Activated CD4-positive, alpha-beta memory T cell treated with anti-CD3 and anti-CD28 coated beads for 36 hours (primary cell): ENCODE measurements around the gene SENP1. TPM values are rescaled to one million over a fixed set of nuclear protein-coding genes. Genes with fewer than 3 reads are reported as not detected.

Experiments used
- CTCF ChIA-PET: fragments of 350-600 bp; sonication (Branson Sonifier 250); formaldehyde crosslinking; loops from one replicate; lab custom pipeline; 2021; ENCODE audit warnings: antibody characterized with exemption, inconsistent platforms; lab: Charles Lee
- POLR2A ChIA-PET: fragments of 350-600 bp; sonication (Branson Sonifier 250); formaldehyde crosslinking; loops from one replicate; lab custom pipeline; 2021; ENCODE audit warnings: antibody characterized with exemption; lab: Charles Lee
- DNase-seq: peaks from one replicate; pipeline ENCODE4 v3.0.0-alpha.2; 2020
- H3K27ac Mint-ChIP-seq: one replicate; pipeline ENCODE4 v1.8.0; 2021; ENCODE audit warnings: mixed read lengths
- H3K27me3 Mint-ChIP-seq: one replicate; pipeline ENCODE4 v1.8.0; 2021; ENCODE audit warnings: mixed read lengths
- H3K36me3 Mint-ChIP-seq: one replicate; pipeline ENCODE4 v1.8.0; 2021; ENCODE audit warnings: mixed read lengths
- H3K4me1 Mint-ChIP-seq: one replicate; pipeline ENCODE4 v1.8.0; 2021; ENCODE audit warnings: low read depth, mixed read lengths
- H3K4me3 Mint-ChIP-seq: one replicate; pipeline ENCODE4 v1.8.0; 2021; ENCODE audit warnings: mild to moderate bottlenecking, mixed read lengths
- H3K9me3 Mint-ChIP-seq: one replicate; pipeline ENCODE4 v1.8.0; 2021; ENCODE audit warnings: mixed read lengths
- intact Hi-C: fragments of 100-400 bp; cut with micrococcal nuclease; formaldehyde crosslinking; loops from one replicate; pipeline ENCODE4 v1.15.1; 2023
- microRNA-seq: library from miRNA; unstranded; fragments of <30 nt; microRNA quantifications from one replicate; pipeline ENCODE4 v1.2.0, GENCODE V29; 2022; ENCODE audit warnings: borderline number of aligned reads, borderline microRNAs expressed, borderline replicate concordance
- total RNA-seq, 2 experiments: library from RNA; stranded (reverse); gene quantifications; one replicate each; pipeline ENCODE4 v1.2.3, GENCODE V29; 2021

SENP1 gene
- total RNA-seq, 2 experiments from 2014 or later, result 37.7 to 41.6 TPM

GRCh38 chr12:48001505-48002413 is 104.1 kb downstream of the SENP1 start:
- DNase-seq, result peak; percentile 24
- Mint-ChIP-seq H3K4me1 (peaks cover 36% of the 10 kb centered on the region), H3K27ac (no peak overlapping the region), H3K9me3 (no peaks in the 10 kb centered on the region), H3K4me3 (peak overlapping the region; percentile 61), H3K27me3 (peaks cover 78% of the 10 kb centered on the region), H3K36me3 (no peaks in the 10 kb centered on the region)
- ChIA-PET CTCF (interaction anchor here (0.6 to 1.1 kb wide), 3 partner anchors 38 to 616 kb away, joined by 3 to 5 read pairs (median 3); partner anchors contain the start of gene TMEM106C), POLR2A (no interaction called here)
- intact Hi-C loops, result loop anchor here (5.0 kb wide), 1 partner anchor 186 kb away; no protein-coding TSS in a partner anchor

GRCh38 chr12:48000878-48001504 is 104.9 kb downstream of the SENP1 start:
- Mint-ChIP-seq H3K27me3 (peaks cover 74% of the 10 kb centered on the region), H3K4me3 (peak overlapping the region; percentile 61), H3K27ac (no peak overlapping the region), H3K9me3 (no peaks in the 10 kb centered on the region), H3K4me1 (peaks cover 36% of the 10 kb centered on the region), H3K36me3 (no peaks in the 10 kb centered on the region)
- POLR2A ChIA-PET, result no interaction called here
- DNase-seq, result peak; percentile 29
- CTCF ChIA-PET, result interaction anchor here (1.1 kb wide), 1 partner anchor 182 kb away, joined by 3 read pairs; no protein-coding TSS in a partner anchor
- intact Hi-C loops, result loop anchor here (5.0 kb wide), 1 partner anchor 186 kb away; no protein-coding TSS in a partner anchor

GRCh38 chr12:47999816-48000215 is 106.1 kb downstream of the SENP1 start:
- no peak overlapping the region for H3K27ac Mint-ChIP-seq
- ChIA-PET CTCF (no interaction called here), POLR2A (no interaction called here)
- H3K27me3 Mint-ChIP-seq, result peaks cover 69% of the 10 kb centered on the region
- peaks cover 34% of the 10 kb centered on the region for H3K4me1 Mint-ChIP-seq
- no peak for DNase-seq
- no peak overlapping the region for H3K4me3 Mint-ChIP-seq
- H3K9me3 Mint-ChIP-seq, result no peaks in the 10 kb centered on the region
- intact Hi-C loops, result loop anchor here (5.0 kb wide), 1 partner anchor 187 kb away; no protein-coding TSS in a partner anchor
- no peaks in the 10 kb centered on the region for H3K36me3 Mint-ChIP-seq

GRCh38 chr12:47997321-47997720 is 108.6 kb downstream of the SENP1 start:
- Mint-ChIP-seq H3K9me3 (no peaks in the 10 kb centered on the region), H3K4me1 (peaks cover 15% of the 10 kb centered on the region), H3K27ac (no peak overlapping the region), H3K27me3 (peaks cover 52% of the 10 kb centered on the region), H3K4me3 (no peak overlapping the region), H3K36me3 (no peaks in the 10 kb centered on the region)
- POLR2A ChIA-PET, result no interaction called here
- intact Hi-C loops, result no loop called here
- CTCF ChIA-PET, result no interaction called here
- no peak for DNase-seq

GRCh38 chr12:47995981-47996401 is 109.9 kb downstream of the SENP1 start:
- peaks cover 41% of the 10 kb centered on the region for H3K27me3 Mint-ChIP-seq
- no peaks in the 10 kb centered on the region for H3K9me3 Mint-ChIP-seq
- no peak for DNase-seq
- CTCF ChIA-PET, result no interaction called here
- POLR2A ChIA-PET, result no interaction called here
- H3K4me3 Mint-ChIP-seq, result no peak overlapping the region
- intact Hi-C loops, result no loop called here
- H3K4me1 Mint-ChIP-seq, result peaks cover 2% of the 10 kb centered on the region
- H3K36me3 Mint-ChIP-seq, result no peaks in the 10 kb centered on the region
- no peak overlapping the region for H3K27ac Mint-ChIP-seq

DNA sequence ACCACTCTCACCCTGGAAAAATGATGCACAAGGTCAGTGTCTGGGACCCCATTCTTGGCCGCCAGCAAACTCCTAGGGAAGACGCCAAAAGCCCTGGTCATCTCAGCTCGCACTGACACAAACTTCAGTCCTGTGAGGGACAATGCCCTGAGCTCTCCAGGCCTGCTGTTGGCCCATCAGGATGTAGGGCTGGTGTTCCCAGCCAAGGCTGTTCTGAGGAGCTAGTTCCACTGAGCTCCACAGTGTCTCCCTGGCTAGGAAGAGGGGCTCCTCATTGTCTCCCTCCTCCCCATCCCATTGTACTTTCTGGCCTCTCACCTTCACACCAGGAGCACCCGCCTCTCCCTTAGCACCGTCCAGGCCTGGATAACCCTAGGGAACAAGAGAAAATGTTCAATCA is 112.4 kb downstream of the SENP1 start:
- intact Hi-C loops, result no loop called here
- CTCF ChIA-PET, result no interaction called here
- POLR2A ChIA-PET, result no interaction called here
- no peak overlapping the region for H3K27ac Mint-ChIP-seq
- peaks cover 18% of the 10 kb centered on the region for H3K27me3 Mint-ChIP-seq
- peaks cover 20% of the 10 kb centered on the region for H3K4me1 Mint-ChIP-seq
- DNase-seq, result no peak
- H3K36me3 Mint-ChIP-seq, result no peaks in the 10 kb centered on the region
- H3K9me3 Mint-ChIP-seq, result no peaks in the 10 kb centered on the region
- H3K4me3 Mint-ChIP-seq, result no peak overlapping the region

Small RNA genes lying within 50 kb of the gene (microRNA-seq; reads per million reads assigned to microRNA genes)
- gene MIR6505, result 2.8 reads per million

Other genes with a start within 250 kb of the SENP1 start
- gene VDR, start 201.1 kb downstream of the SENP1 start, total RNA-seq, result 100 to 1,000 TPM; 156 TPM
- 100 to 1,000 TPM; 179 to 182 TPM for gene TMEM106C, start 142.5 kb downstream of the SENP1 start, total RNA-seq
- gene COL2A1, start 101.6 kb downstream of the SENP1 start, total RNA-seq, result not detected
- gene PFKM, start 13.3 kb upstream of the SENP1 start, total RNA-seq, result 10 to 100 TPM; 55.6 to 56.1 TPM
- 10 to 100 TPM; 31.4 to 33.6 TPM for gene ASB8, start 51.4 kb upstream of the SENP1 start, total RNA-seq
- gene CCDC184, start 77.6 kb upstream of the SENP1 start, total RNA-seq, result under 1 TPM; 0.36 to 0.40 TPM
- not detected for gene OR10AD1, start 97.2 kb upstream of the SENP1 start, total RNA-seq
- 1 to 10 TPM; 6.8 to 9.3 TPM for gene ZNF641, start 244.8 kb upstream of the SENP1 start, total RNA-seq